ENCODE results near the gene TWIST2.

Gene TWIST2

DNA sequence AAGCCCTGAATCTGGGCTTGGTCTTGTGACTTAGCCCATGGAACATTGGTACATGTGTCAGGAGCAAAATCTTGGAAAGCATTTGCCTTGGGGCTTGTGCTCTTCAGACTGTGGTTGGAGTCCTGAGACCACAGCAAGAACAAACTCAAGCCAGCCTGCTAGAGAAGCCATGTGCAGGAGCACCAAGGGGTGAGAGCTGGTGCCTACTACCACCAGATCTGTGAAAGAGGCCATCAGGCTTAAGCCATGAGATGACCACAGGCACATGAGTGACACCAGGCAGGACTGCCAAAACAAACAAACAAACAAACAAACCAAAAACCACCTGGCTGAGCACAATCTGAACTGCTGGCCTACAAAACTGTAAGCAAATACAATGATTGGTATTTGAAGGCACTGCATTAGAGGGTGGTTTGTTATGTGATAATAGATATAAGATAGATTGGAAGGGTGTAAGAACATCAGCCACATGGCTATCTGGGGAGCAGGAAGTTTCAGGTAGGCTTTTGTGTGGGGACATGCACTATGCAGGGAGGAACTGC is 9.0 kb upstream of the TWIST2 start:
- FAIRE-seq = no peak

GRCh38 chr2:238839428-238839827 is 8.5 kb upstream of the TWIST2 start:
- no peak for FAIRE-seq

DNA sequence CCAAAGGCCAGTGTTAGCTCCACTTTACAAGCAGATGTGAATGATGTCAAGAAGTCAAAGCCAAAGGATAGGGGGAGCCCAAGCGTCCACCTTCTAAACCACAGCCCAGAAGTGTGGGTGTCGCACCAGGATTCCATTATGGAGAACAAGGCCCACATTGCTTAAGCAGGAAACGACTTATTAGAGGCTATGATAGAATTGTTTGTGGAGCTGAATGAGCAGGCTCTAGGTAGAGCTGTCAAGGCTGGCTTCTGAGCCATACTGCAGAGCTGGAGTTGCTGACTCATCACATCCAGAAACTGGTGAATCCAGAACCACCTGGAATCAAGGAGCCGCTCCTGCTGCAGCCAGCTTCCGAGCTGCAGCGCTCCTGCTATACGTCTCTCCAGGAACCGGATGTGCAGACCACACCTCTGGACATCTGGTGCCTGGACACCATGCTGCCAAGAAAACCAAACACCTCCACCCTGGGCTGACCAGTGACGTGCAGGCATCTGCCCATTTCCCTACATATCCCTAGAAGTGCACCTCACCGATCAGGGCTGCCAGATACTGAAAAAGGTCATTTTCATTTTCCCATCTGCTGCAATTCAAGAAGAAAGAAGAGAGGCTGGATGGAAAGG is 6.2 kb upstream of the TWIST2 start:
- no peak for FAIRE-seq

GRCh38 chr2:238843476-238843875 is 4.4 kb upstream of the TWIST2 start:
- FAIRE-seq = no peak

DNA sequence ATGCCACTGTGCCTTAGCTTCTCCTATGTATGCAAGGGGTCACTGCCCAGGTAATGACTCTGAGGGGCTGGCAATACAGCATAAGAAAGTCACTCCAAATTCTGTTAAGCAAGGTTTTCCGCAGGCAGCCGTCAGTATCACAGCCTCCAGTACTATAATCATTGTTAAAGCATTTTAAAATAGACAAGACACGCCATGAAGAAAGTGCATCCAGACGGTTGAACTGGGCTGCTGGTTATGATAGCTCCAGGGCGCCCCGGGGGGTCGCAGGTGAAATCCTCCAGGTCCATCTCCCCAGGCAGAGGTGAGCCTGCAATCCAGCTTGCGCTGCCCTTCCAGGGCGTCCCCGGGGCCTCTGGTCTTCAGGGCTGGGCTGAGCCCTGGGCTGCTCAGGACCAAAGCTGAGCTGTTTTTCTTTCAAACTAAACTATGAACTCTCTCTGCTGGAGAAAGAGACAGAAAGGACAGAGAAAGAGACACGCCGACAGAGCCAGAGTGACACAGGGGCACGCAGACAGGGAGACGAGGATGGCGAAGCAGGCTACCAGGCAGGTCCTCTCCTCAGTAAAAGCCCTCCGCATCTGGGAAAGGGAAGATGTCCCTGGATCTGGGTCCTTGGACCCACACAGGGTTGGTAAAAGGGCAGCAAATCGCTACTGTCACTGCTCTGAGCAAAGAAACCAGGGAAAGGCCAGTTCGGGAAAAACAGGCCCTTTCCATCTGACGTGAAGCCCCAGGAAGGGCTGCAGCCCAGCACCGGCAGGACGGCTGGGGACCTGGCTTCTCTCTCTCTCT is 2.1 kb upstream of the TWIST2 start:
- FAIRE-seq = no peak

- no peak for FAIRE-seq
Measured at GRCh38 chr2:238846378-238846627, 1.6 kb upstream of the TWIST2 start.

DNA sequence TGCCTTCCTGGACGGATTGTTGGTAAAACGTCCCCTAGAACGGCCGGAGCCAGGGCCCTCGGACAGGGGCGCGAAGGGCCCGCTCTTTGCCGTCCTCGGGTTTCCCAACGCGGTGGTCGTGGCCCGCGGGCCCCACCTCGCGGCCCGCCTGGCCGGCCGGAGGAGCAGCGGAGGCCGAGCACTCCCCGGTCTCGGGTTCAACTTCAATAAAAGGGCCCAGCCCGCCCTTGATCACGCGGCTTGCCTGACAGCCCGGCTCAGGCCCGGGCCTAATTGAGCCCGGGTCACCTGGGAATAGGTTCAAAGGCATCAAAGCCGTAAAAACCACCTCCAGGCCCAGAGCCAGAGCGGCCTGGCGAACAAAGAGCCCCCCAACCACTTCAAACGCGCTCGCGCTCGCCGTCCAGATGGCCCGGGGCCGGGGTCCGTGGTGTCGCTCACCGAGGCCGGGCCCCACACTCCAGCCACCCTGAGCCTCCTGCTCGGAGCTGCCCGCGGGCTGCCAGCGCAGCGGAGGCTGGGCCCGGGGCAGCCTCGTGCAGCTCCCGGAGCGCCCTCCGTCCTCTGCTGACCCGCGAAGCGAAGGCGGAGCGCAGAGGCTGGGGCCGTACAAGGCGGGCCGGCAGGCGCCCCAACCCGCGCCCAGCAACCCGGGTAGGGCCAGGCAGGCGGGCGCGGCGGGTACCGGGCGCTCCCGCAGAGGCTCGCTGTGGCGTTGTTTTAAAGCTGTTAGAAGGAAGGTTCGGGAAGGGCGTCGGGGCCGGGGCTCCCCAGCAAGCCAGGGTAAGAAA is 1.1 kb upstream of the TWIST2 start:
- no peak for FAIRE-seq

DNA sequence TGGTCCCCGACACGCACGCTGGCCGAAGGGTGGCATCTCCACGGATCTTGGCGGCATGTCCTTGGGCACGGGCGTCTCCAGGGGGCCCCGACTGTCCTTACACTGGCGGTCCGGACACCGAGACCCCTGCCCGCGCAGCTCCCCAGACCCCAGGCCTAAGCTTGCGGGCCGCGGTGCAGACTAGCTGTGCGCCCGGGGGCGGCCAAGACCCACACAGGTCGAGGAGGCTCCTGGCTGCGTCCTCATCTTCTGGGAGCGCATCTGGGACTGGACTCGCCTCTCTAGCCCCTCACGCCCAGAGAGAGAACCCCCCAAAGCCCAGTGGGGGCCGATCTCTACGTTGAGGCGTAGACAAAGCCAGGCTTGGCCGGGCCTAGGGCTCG is 475 bp upstream of the TWIST2 start:
- no peak for FAIRE-seq

- no peak for FAIRE-seq
Measured at GRCh38 chr2:238848691-238848975, 748 bp downstream of the TWIST2 start.

GRCh38 chr2:238848976-238849853 is 1.3 kb downstream of the TWIST2 start:
- no peak for FAIRE-seq

- FAIRE-seq = no peak
Measured at GRCh38 chr2:238850091-238850490, 2.2 kb downstream of the TWIST2 start.

DNA sequence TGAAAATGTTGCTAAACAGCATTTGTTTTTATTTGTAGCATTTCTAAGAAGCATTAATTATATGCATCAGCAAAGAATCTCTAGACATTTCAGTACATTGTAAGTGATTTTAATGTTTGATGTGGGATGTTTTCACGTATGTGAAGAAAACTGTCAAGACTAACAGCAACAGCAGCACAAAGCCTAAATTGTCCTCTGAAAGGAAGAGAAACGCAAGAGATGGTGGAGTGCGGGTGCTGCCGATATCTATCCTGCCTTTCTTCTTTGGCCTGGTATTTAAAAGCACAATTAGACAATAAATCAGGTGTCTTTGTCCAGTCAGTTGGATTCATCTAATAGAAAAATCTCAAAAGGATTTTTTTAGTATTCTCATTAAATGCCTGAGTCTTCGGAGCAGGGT is 3.1 kb downstream of the TWIST2 start:
- FAIRE-seq = no peak

- FAIRE-seq = no peak
Measured at GRCh38 chr2:238851761-238852160, 3.9 kb downstream of the TWIST2 start.

GRCh38 chr2:238852206-238852869 is 4.5 kb downstream of the TWIST2 start:
- no peak for FAIRE-seq

DNA sequence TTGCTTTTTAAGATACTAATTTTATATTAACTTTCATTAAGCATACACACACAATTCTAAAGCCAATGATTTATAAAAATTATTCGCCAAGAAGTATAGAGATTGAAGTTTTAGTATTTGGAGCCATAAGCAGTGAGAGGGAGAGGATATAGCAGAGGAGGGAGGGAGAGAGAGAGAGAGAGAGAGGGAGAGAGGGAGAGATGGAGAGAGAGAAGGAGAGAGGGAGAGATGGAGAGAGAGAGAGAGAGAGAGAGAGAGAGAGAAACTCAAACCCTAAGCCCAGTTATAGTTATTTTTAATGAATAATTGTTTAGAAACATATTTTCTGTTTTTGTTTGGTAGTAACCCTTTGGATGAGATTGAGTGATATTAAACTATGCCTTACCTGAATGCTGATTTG is 5.3 kb downstream of the TWIST2 start:
- no peak for FAIRE-seq

- FAIRE-seq = no peak
Measured at GRCh38 chr2:238853721-238854120, 5.8 kb downstream of the TWIST2 start.

DNA sequence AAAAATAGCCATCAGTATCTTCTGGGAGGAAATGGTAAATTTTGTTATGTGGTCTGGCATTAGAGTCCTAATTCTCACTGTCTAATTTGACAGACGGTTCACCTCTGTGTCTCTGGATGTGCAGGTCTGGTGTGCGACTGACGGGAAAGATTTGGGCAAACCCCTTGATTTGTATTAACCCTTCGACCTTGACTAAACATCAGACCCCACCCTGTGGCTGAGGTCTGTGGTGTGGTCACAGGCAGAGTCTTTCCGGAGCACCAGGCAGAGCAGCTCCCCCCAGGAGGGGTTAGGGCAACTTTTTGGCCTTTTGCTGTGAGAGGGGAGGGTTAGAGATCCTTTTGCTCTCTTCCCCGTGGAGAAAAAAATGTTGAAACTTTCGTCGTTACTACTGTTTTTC is 6.4 kb downstream of the TWIST2 start:
- no peak for FAIRE-seq

GRCh38 chr2:238854699-238855229 is 6.9 kb downstream of the TWIST2 start:
- no peak for FAIRE-seq

- no peak for FAIRE-seq
Measured at GRCh38 chr2:238855299-238855698, 7.4 kb downstream of the TWIST2 start.

GRCh38 chr2:238855891-238856580 is 8.2 kb downstream of the TWIST2 start:
- no peak for FAIRE-seq

- FAIRE-seq = no peak
Measured at GRCh38 chr2:238856713-238857567, 9.1 kb downstream of the TWIST2 start.
